SK-N-SH (cell line): ENCODE measurements around the gene RGN. TPM values are rescaled to one million over a fixed set of nuclear protein-coding genes. Genes with fewer than 3 reads are reported as not detected.
A peak's percentile ranks its signal among the peaks of the same experiment; 100 is the strongest.

ENCODE experiments used
- CTCF ChIA-PET: fragments of 300-600, 350-600 bp; formaldehyde crosslinking; extraction: SDS; loops from one replicate; lab custom pipeline; 2021; lab: Yijun Ruan, JAX
- POLR2A ChIA-PET: fragments of 350-600 bp; sonication (Branson Sonifier 250); formaldehyde crosslinking; extraction: SDS; loops from one replicate; lab custom pipeline; 2020; ENCODE audit warnings: antibody characterized with exemption, inconsistent platforms; lab: Yijun Ruan, JAX
- DNase-seq: peaks from one replicate; pipeline ENCODE4 v3.0.0; 2012
- H2AFZ ChIP-seq: fragments of 200-600 bp; sonication (generic); 2 replicates; pipeline ENCODE4 v1.8.1; 2016; ENCODE audit warnings: antibody characterized with exemption, mild to moderate bottlenecking, low read depth
- H3F3A ChIP-seq: fragments of 200-600 bp; sonication (generic); replicated peaks from 2 replicates; pipeline ENCODE3; 2016; ENCODE audit warnings: antibody characterized with exemption, mild to moderate bottlenecking; ENCODE audit not compliant: insufficient read depth
- H3K27ac ChIP-seq, 2 experiments: fragments of 200-500 bp in 1 of 2; fragments of 200-600 bp in 1 of 2; sonication (Bioruptor generic) in 1 of 2; sonication (generic), shearing (Covaris generic) in 1 of 2; 2 replicates each; pipeline versions ENCODE4 v1.5.1 to v1.6.1; 2014 to 2016; ENCODE audit warnings: low read depth in 2 of 2, inconsistent platforms in 1 of 2, low read length in 1 of 2, mild to moderate bottlenecking in 1 of 2, mixed read lengths in 1 of 2
- H3K27me3 ChIP-seq: fragments of 200-600 bp; sonication (generic), shearing (Covaris generic); 2 replicates; pipeline ENCODE4 v1.6.1; 2016; ENCODE audit warnings: mixed run types; ENCODE audit not compliant: insufficient read depth
- H3K36me3 ChIP-seq, 2 experiments: fragments of 200-500 bp in 1 of 2; fragments of 200-600 bp in 1 of 2; sonication (Bioruptor generic) in 1 of 2; sonication (generic) in 1 of 2; replicated peaks in 1 of 2; 2 replicates each; pipeline versions ENCODE3 to v1.5.1; 2014 to 2016; ENCODE audit warnings: low read length in 1 of 2, mild to moderate bottlenecking in 1 of 2; ENCODE audit not compliant: insufficient read depth in 2 of 2, control insufficient read depth in 1 of 2
- H3K4me1 ChIP-seq, 2 experiments: fragments of 200-500 bp in 1 of 2; fragments of 200-600 bp in 1 of 2; sonication (Bioruptor generic) in 1 of 2; sonication (generic), shearing (Covaris generic) in 1 of 2; 2 replicates each; pipeline versions ENCODE4 v1.5.1 to v1.6.1; 2014 to 2016; ENCODE audit warnings: low read depth in 1 of 2, low read length in 1 of 2, mixed run types in 1 of 2; ENCODE audit not compliant: insufficient read depth in 2 of 2, control insufficient read depth in 1 of 2
- H3K4me2 ChIP-seq: fragments of 200-600 bp; sonication (generic), shearing (Covaris generic); 2 replicates; pipeline ENCODE4 v1.6.1; 2017; ENCODE audit warnings: mixed run types
- H3K4me3 ChIP-seq, 2 experiments: fragments of 200-500 bp in 1 of 2; fragments of 200-600 bp in 1 of 2; sonication (Bioruptor generic) in 1 of 2; sonication (generic), shearing (Covaris generic) in 1 of 2; 2 replicates each; pipeline versions ENCODE4 v1.5.1 to v1.8.1; 2014 to 2016; ENCODE audit warnings: low read depth in 2 of 2, inconsistent platforms in 1 of 2, low read length in 1 of 2, mild to moderate bottlenecking in 1 of 2, mixed read lengths in 1 of 2, moderate library complexity in 1 of 2
- H3K79me2 ChIP-seq: fragments of 200-600 bp; sonication (generic); 2 replicates; pipeline ENCODE4 v1.8.1; 2017; ENCODE audit warnings: mild to moderate bottlenecking; ENCODE audit not compliant: insufficient read depth
- H3K9ac ChIP-seq: fragments of 200-600 bp; sonication (generic); 2 replicates; pipeline ENCODE4 v1.6.1; 2017; ENCODE audit warnings: mixed run types
- H3K9me2 ChIP-seq: fragments of 200-600 bp; sonication (generic); 2 replicates; pipeline ENCODE4 v1.6.1; 2017; ENCODE audit warnings: mixed run types
- H3K9me3 ChIP-seq: fragments of 200-600 bp; sonication (generic); 2 replicates; pipeline ENCODE4 v1.6.1; 2017; ENCODE audit warnings: mixed run types, mild to moderate bottlenecking, moderate library complexity
- H4K20me1 ChIP-seq: fragments of 200-600 bp; sonication (generic); 2 replicates; pipeline ENCODE4 v1.6.1; 2017; ENCODE audit warnings: mild to moderate bottlenecking, mixed run types; ENCODE audit not compliant: insufficient read depth
- EP300 ChIP-seq, 2 experiments: IDR thresholded peaks; 2 replicates each; pipeline versions ENCODE4 v1.4.0 to v1.6.1; 2012; ENCODE audit warnings: borderline replicate concordance in 1 of 2, low read depth in 1 of 2, low read length in 1 of 2
- EZH2phosphoT487 ChIP-seq: fragments of 200-600 bp; sonication (generic); IDR thresholded peaks from 2 replicates; pipeline ENCODE4 v1.6.1; 2017; ENCODE audit warnings: low read depth, mixed run types, mild to moderate bottlenecking, antibody characterized with exemption, moderate library complexity, borderline replicate concordance
- FOSL2 ChIP-seq: IDR thresholded peaks from 2 replicates; pipeline ENCODE4 v1.4.0; 2012; ENCODE audit warnings: low read depth, mild to moderate bottlenecking, moderate library complexity, borderline replicate concordance
- FOXM1 ChIP-seq: IDR thresholded peaks from 2 replicates; pipeline ENCODE4 v1.4.0; 2012; ENCODE audit warnings: low read depth, mild to moderate bottlenecking
- IRF3 ChIP-seq: fragments of 150-350 bp; IDR thresholded peaks from 2 replicates; pipeline ENCODE4 v1.6.1; 2016; ENCODE audit warnings: mild to moderate bottlenecking, low read depth, low read length
- MEF2A ChIP-seq: IDR thresholded peaks from 2 replicates; pipeline ENCODE4 v1.4.0; 2012; ENCODE audit warnings: low read depth, borderline replicate concordance
- NFIC ChIP-seq: IDR thresholded peaks from 2 replicates; pipeline ENCODE4 v1.4.0; 2012; ENCODE audit warnings: borderline replicate concordance
- NRF1 ChIP-seq: IDR thresholded peaks from 2 replicates; pipeline ENCODE4 v1.6.1; 2012; ENCODE audit warnings: low read depth, mild to moderate bottlenecking, low read length
- PBX3 ChIP-seq: IDR thresholded peaks from 2 replicates; pipeline ENCODE4; 2012
- POLR2AphosphoS5 ChIP-seq: IDR thresholded peaks from 2 replicates; pipeline ENCODE4 v1.6.1; 2012; ENCODE audit warnings: low read depth, low read length
- REST ChIP-seq: IDR thresholded peaks from 2 replicates; pipeline ENCODE4 v1.6.1; 2012; ENCODE audit warnings: mild to moderate bottlenecking, low read depth, low read length, moderate library complexity
- TCF12 ChIP-seq: IDR thresholded peaks from 2 replicates; pipeline ENCODE4 v1.4.0; 2012
- USF2 ChIP-seq: fragments of 150-350 bp; IDR thresholded peaks from 2 replicates; pipeline ENCODE4 v1.6.1; 2017; ENCODE audit warnings: antibody characterized with exemption, low read length, low read depth, borderline replicate concordance
- WGBS: methylation state at CpG from one replicate; pipeline ENCODE4 v1.1.6; 2017; ENCODE audit warnings: low lambda C conversion rate; 5-methylcytosine and 5-hydroxymethylcytosine counted together
- polyA plus RNA-seq, 3 experiments: library from polyadenylated mRNA; depleted of rRNA; stranded (reverse); fragments of >200 nt; gene quantifications; 2 replicates each; pipeline ENCODE4 v1.2.3, GENCODE V29; 2012

The RGN gene
- 0.05 and 0.06 TPM in 2 replicates for polyA plus RNA-seq (2012; rRNA removed)
- polyA plus RNA-seq (2012; cell fraction: cytosol; rRNA removed), result not detected in 2 replicates
- 0.07 and 0.24 TPM in 2 replicates for polyA plus RNA-seq (2012; cell fraction: nucleus; rRNA removed)

GRCh38 chrX:47078129-47079043 is at the start of gene RGN:
Gene RGN, plus strand, starts transcription at chrX:47078443. Its CDS starts 2,702 bp downstream, at chrX:47081145.
- no peaks in the 10 kb centered on the region for H3K4me1 ChIP-seq
- no peaks in the 10 kb centered on the region for H3K79me2 ChIP-seq
- POLR2A ChIA-PET, result interaction anchor here (0.7 kb wide), 1 partner anchor 13 kb away, joined by 5 read pairs; no protein-coding TSS in a partner anchor
- no peak within 1 kb of the TSS for H3K4me3 ChIP-seq
- no peaks in the 10 kb centered on the region for H3K9me2 ChIP-seq
- TF ChIP-seq EP300 (IDR thresholded peaks at IDR 0.05; ENCODE audit: borderline replicate concordance in 1 of 2, low read depth in 1 of 2, low read length in 1 of 2), result no peak
- TF ChIP-seq USF2, result no peak
- no peak for TF ChIP-seq TCF12
- TF ChIP-seq IRF3, result no peak
- TF ChIP-seq REST, result no peak
- no peak for TF ChIP-seq POLR2AphosphoS5
- no peak for TF ChIP-seq EZH2phosphoT487
- no peak for TF ChIP-seq NRF1
- no peak for TF ChIP-seq FOXM1
- TF ChIP-seq FOSL2, result no peak
- TF ChIP-seq NFIC, result no peak
- no peak for TF ChIP-seq PBX3
- TF ChIP-seq MEF2A, result no peak
- H4K20me1 ChIP-seq, result no peaks in the 10 kb centered on the region
- H3K9me3 ChIP-seq, result no peaks in the 10 kb centered on the region
- H3K27me3 ChIP-seq, result peaks cover 7% of the 10 kb centered on the region; the same call in 1 of the 2 replicates
- peak; percentile 18 for DNase-seq
- no peaks in the 10 kb centered on the region for H3F3A ChIP-seq
- no peak within 1 kb of the TSS for H3K9ac ChIP-seq
- no peak within 1 kb of the TSS for H3K4me2 ChIP-seq
- no peaks in the 10 kb centered on the region for H3K36me3 ChIP-seq
- H2AFZ ChIP-seq, result no peak within 1 kb of the TSS
- CTCF ChIA-PET, result interaction anchor here (1.3 to 1.4 kb wide), 2 partner anchors 12 to 15 kb away, joined by 3 to 4 read pairs; no protein-coding TSS in a partner anchor
- H3K27ac ChIP-seq, result no peak within 1 kb of the TSS
- 60% methylated on average over 21 of the region's 59 CpGs for WGBS
